Measurements from ENCODE around the gene MRC2. TPM values are rescaled to one million over a fixed set of nuclear protein-coding genes. Genes with fewer than 3 reads are reported as not detected.

MRC2 gene
- total RNA-seq, 1 donor from 2014 or later: 91.2 TPM

- no peak for ATAC-seq
- peak; percentile 34 for DNase-seq
- Histone ChIP-seq H3K9me3 (no peaks in the 10 kb centered on the region), H3K4me3 (no peak overlapping the region), H3K27me3 (ENCODE audit: low read depth) (no peaks in the 10 kb centered on the region), H3K36me3 (peaks cover 52% of the 10 kb centered on the region), H3K27ac (no peak overlapping the region), H3K4me1 (no peaks in the 10 kb centered on the region)
- intact Hi-C loops (cut with DNase I): no loop called here
- TF ChIP-seq CTCF (IDR thresholded peaks at IDR 0.05): no peak
Observed at GRCh38 chr17:62675701-62676100, 48.2 kb downstream of the MRC2 start.

- Histone ChIP-seq H3K36me3 (peaks cover 59% of the 10 kb centered on the region), H3K4me1 (no peaks in the 10 kb centered on the region), H3K4me3 (no peak overlapping the region), H3K27me3 (ENCODE audit: low read depth) (no peaks in the 10 kb centered on the region), H3K9me3 (no peaks in the 10 kb centered on the region), H3K27ac (no peak overlapping the region)
- DNase-seq (peak; percentile 39), ATAC-seq (no peak)
- intact Hi-C loops (cut with DNase I): no loop called here
- TF ChIP-seq CTCF (IDR thresholded peaks at IDR 0.05): no peak
Observed at GRCh38 chr17:62676231-62676943, 48.9 kb downstream of the MRC2 start.

DNA sequence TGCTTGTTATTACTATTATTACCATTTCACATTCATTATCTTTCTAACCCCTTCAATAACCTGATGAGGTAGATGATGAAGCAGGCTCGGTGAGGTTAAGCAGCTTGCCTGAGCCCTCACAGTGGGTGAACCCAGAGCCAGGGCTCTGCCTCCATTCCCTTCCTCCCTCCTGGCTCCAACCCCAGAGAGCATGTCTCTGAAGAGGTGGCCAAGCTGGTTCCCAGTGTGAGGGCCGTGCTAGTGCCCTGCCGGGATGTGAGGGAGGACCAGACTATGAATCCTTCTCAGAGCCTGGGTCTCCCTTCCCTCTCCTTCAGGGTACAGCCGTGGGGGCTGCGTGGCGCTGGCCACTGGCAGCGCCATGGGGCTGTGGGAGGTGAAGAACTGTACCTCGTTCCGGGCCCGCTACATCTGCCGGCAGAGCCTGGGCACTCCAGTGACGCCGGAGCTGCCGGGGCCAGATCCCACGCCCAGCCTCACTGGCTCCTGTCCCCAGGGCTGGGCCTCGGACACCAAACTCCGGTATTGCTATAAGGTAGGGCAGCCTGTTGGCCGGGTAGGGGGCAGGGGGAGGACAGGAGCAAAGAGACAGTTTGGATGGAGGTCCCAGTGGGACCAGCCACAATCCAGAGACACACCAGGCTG, 49.6 kb downstream of the MRC2 start:
- H3K27me3 ChIP-seq (ENCODE audit: low read depth): no peaks in the 10 kb centered on the region
- intact Hi-C loops (cut with DNase I): no loop called here
- no peak overlapping the region for H3K4me3 ChIP-seq
- H3K9me3 ChIP-seq: no peaks in the 10 kb centered on the region
- peaks cover 60% of the 10 kb centered on the region for H3K36me3 ChIP-seq
- H3K4me1 ChIP-seq: no peaks in the 10 kb centered on the region
- no peak for TF ChIP-seq CTCF (IDR thresholded peaks at IDR 0.05)
- DNase-seq (peak; percentile 26), ATAC-seq (no peak)
- H3K27ac ChIP-seq: no peak overlapping the region

DNA sequence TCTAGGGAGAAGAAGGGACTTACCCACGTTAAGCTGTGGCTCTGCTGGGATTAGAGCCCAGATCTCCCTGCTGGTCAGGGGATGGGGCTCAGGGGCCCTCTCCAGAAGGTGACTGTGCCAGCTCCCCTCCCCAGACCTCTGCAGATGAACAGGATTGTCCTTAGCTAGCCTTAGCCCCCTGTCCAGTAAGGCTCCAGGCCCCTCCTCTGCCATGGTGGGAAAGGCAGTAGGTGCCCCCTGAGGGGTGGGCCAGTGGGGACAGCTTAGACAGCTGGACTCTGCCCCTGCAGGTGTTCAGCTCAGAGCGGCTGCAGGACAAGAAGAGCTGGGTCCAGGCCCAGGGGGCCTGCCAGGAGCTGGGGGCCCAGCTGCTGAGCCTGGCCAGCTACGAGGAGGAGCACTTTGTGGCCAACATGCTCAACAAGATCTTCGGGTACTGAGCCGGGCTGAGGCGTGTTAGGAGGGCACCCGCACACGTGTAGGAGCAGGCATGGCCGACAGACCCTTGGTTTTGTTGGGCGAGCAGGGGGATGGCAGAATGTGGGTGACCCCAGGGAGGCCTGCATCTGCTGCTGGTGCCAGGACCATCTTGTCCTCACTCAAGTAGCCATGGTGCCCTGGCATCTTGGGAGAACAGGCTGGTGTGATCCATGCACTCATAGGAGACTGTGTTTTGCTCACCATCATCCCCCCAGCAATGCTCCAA, 50.9 kb downstream of the MRC2 start:
- Histone ChIP-seq H3K9me3 (no peaks in the 10 kb centered on the region), H3K36me3 (peaks cover 55% of the 10 kb centered on the region), H3K4me1 (no peaks in the 10 kb centered on the region), H3K4me3 (no peak overlapping the region), H3K27ac (no peak overlapping the region), H3K27me3 (ENCODE audit: low read depth) (no peaks in the 10 kb centered on the region)
- intact Hi-C loops (cut with DNase I): no loop called here
- no peak for ATAC-seq
- peak; percentile 40 for DNase-seq
- TF ChIP-seq CTCF (IDR thresholded peaks at IDR 0.05): no peak

GRCh38 chr17:62679866-62680377, 52.5 kb downstream of the MRC2 start:
- H3K27ac ChIP-seq: no peak overlapping the region
- DNase-seq (no peak), ATAC-seq (no peak)
- H3K4me1 ChIP-seq: no peaks in the 10 kb centered on the region
- no peaks in the 10 kb centered on the region for H3K9me3 ChIP-seq
- no peak overlapping the region for H3K4me3 ChIP-seq
- TF ChIP-seq CTCF (IDR thresholded peaks at IDR 0.05): no peak
- no peaks in the 10 kb centered on the region for H3K27me3 ChIP-seq (ENCODE audit: low read depth)
- intact Hi-C loops (cut with DNase I): no loop called here
- peaks cover 59% of the 10 kb centered on the region for H3K36me3 ChIP-seq
